OCI-LY1 (cell line): ENCODE measurements around the gene PPP2R2D.

ENCODE experiments used
- H2AFZ ChIP-seq: fragments of 200-600 bp; sonication (generic), shearing (Covaris generic); 2 replicates; pipeline ENCODE4 v1.6.0; 2014; ENCODE audit warnings: antibody characterized with exemption, mild to moderate bottlenecking, low read length
- H3F3A ChIP-seq: fragments of 200-600 bp; sonication (generic), shearing (Covaris generic); 2 replicates; pipeline ENCODE4 v1.6.0; 2014; ENCODE audit warnings: mild to moderate bottlenecking, antibody characterized with exemption, low read length, moderate library complexity; ENCODE audit not compliant: insufficient read depth
- H3K27ac ChIP-seq: fragments of 200-600 bp; sonication (generic); 2 replicates; pipeline ENCODE4 v1.5.1; 2014; ENCODE audit warnings: low read length, mixed run types, mild to moderate bottlenecking, low read depth; ENCODE audit not compliant: poor library complexity, severe bottlenecking
- H3K27me3 ChIP-seq: fragments of 200-600 bp; sonication (generic); 2 replicates; pipeline ENCODE4 v1.6.0; 2014; ENCODE audit warnings: antibody characterized with exemption, mild to moderate bottlenecking, low read length, moderate library complexity; ENCODE audit not compliant: insufficient read depth
- H3K36me3 ChIP-seq: fragments of 200-600 bp; sonication (generic); 2 replicates; pipeline ENCODE4 v1.6.1; 2014; ENCODE audit warnings: mild to moderate bottlenecking, antibody characterized with exemption, low read length, moderate library complexity, mixed read lengths; ENCODE audit not compliant: insufficient read depth
- H3K4me1 ChIP-seq: fragments of 200-600 bp; sonication (generic); 2 replicates; pipeline ENCODE4 v1.5.1; 2014; ENCODE audit warnings: mild to moderate bottlenecking, low read length, moderate library complexity; ENCODE audit not compliant: insufficient read depth, severe bottlenecking
- H3K4me2 ChIP-seq: fragments of 200-600 bp; sonication (generic), shearing (Covaris generic); 2 replicates; pipeline ENCODE4 v1.6.1; 2014; ENCODE audit warnings: low read length
- H3K4me3 ChIP-seq: fragments of 200-600 bp; sonication (generic); 2 replicates; pipeline ENCODE4 v1.5.1; 2014; ENCODE audit warnings: low read length, low read depth, mild to moderate bottlenecking, mixed read lengths; ENCODE audit not compliant: poor library complexity, severe bottlenecking
- H3K79me2 ChIP-seq: fragments of 200-600 bp; shearing (Covaris generic); 2 replicates; pipeline ENCODE4 v1.6.1; 2016; ENCODE audit warnings: mixed run types, low read length, mixed read lengths; ENCODE audit not compliant: insufficient read depth
- H3K9ac ChIP-seq: fragments of 200-600 bp; sonication (generic), shearing (Covaris generic); 2 replicates; pipeline ENCODE4 v1.6.1; 2014; ENCODE audit warnings: mild to moderate bottlenecking, low read length, mixed read lengths
- H3K9me2 ChIP-seq: fragments of 200-600 bp; sonication (generic), shearing (Covaris generic); 2 replicates; pipeline ENCODE4 v1.6.1; 2014; ENCODE audit warnings: low read depth, mild to moderate bottlenecking, low read length, mixed read lengths
- H3K9me3 ChIP-seq: fragments of 200-600 bp; shearing (Covaris generic); 2 replicates; pipeline ENCODE4 v1.6.1; 2014; ENCODE audit warnings: low read length, mixed read lengths
- H4K20me1 ChIP-seq: fragments of 200-600 bp; sonication (generic), shearing (Covaris generic); 2 replicates; pipeline ENCODE4 v1.6.0; 2016; ENCODE audit warnings: mild to moderate bottlenecking, low read length; ENCODE audit not compliant: insufficient read depth
- CTCF ChIP-seq: fragments of 200-600 bp; sonication (generic), shearing (Covaris generic); IDR thresholded peaks from 2 replicates; pipeline ENCODE4 v1.5.1; 2017; ENCODE audit warnings: mild to moderate bottlenecking, antibody characterized with exemption, low read length, moderate library complexity, mixed read lengths
- EZH2 ChIP-seq: fragments of 200-600 bp; sonication (generic), shearing (Covaris generic); IDR thresholded peaks from 2 replicates; pipeline ENCODE4 v1.8.0; 2017; ENCODE audit warnings: borderline replicate concordance, mixed run types, mild to moderate bottlenecking, antibody characterized with exemption, low read length, moderate library complexity, mixed read lengths

PPP2R2D gene

GRCh38 chr10:131892806-131893675 lies 7.8 kb upstream of the PPP2R2D start:
- H2AFZ ChIP-seq, result no peak overlapping the region
- H3K79me2 ChIP-seq, result no peaks in the 10 kb centered on the region
- no peak overlapping the region for H3K27ac ChIP-seq
- H4K20me1 ChIP-seq, result no peaks in the 10 kb centered on the region
- peaks cover 5% of the 10 kb centered on the region for H3K4me1 ChIP-seq
- H3K9me2 ChIP-seq, result no peaks in the 10 kb centered on the region
- no peak overlapping the region for H3K9ac ChIP-seq
- no peaks in the 10 kb centered on the region for H3K9me3 ChIP-seq
- TF ChIP-seq EZH2, result no peak
- no peak for TF ChIP-seq CTCF
- H3K36me3 ChIP-seq, result no peaks in the 10 kb centered on the region
- H3K27me3 ChIP-seq, result peaks cover 6% of the 10 kb centered on the region
- H3K4me2 ChIP-seq, result no peak overlapping the region
- no peaks in the 10 kb centered on the region for H3F3A ChIP-seq
- no peak overlapping the region for H3K4me3 ChIP-seq

GRCh38 chr10:131895116-131895515 lies 5.7 kb upstream of the PPP2R2D start:
- no peak for TF ChIP-seq CTCF
- no peak for TF ChIP-seq EZH2
- H3K36me3 ChIP-seq, result no peaks in the 10 kb centered on the region
- no peak overlapping the region for H3K4me2 ChIP-seq
- H3K27ac ChIP-seq, result no peak overlapping the region
- no peaks in the 10 kb centered on the region for H3K79me2 ChIP-seq
- no peak overlapping the region for H3K9ac ChIP-seq
- H2AFZ ChIP-seq, result no peak overlapping the region
- H3K4me1 ChIP-seq, result peaks cover 13% of the 10 kb centered on the region
- H3F3A ChIP-seq, result no peaks in the 10 kb centered on the region
- H3K4me3 ChIP-seq, result no peak overlapping the region
- no peaks in the 10 kb centered on the region for H3K9me3 ChIP-seq
- no peaks in the 10 kb centered on the region for H3K9me2 ChIP-seq
- H4K20me1 ChIP-seq, result no peaks in the 10 kb centered on the region
- H3K27me3 ChIP-seq, result peaks cover 6% of the 10 kb centered on the region

- Histone ChIP-seq H4K20me1 (no peaks in the 10 kb centered on the region), H3K79me2 (no peaks in the 10 kb centered on the region), H3F3A (no peaks in the 10 kb centered on the region), H3K27ac (no peak overlapping the region), H3K9ac (no peak overlapping the region), H3K4me2 (no peak overlapping the region), H2AFZ (no peak overlapping the region), H3K27me3 (peaks cover 2% of the 10 kb centered on the region; the same call in 1 of the 2 replicates), H3K9me2 (no peaks in the 10 kb centered on the region), H3K9me3 (no peaks in the 10 kb centered on the region), H3K4me1 (peaks cover 14% of the 10 kb centered on the region), H3K36me3 (no peaks in the 10 kb centered on the region), H3K4me3 (no peak overlapping the region)
- TF ChIP-seq CTCF (no peak), EZH2 (no peak)
Observed at GRCh38 chr10:131896403-131896802, 4.4 kb upstream of the PPP2R2D start.
